Lower lobe of right lung (tissue), 2 donors: ENCODE data around the gene RTN4RL1. TPM values are rescaled to one million over a fixed set of nuclear protein-coding genes. Genes with fewer than 3 reads are reported as not detected.
A peak's percentile ranks its signal among the peaks of the same experiment; 100 is the strongest.

Experiments used
- ATAC-seq, 2 donors: fragments of 200-7000 bp; cut with Tn5 transposase; one replicate each; pipeline ENCODE4 v1.9.1; 2020 to 2022; ENCODE audit warnings: mild to moderate bottlenecking in 2 of 2, moderate library complexity in 2 of 2
- DNase-seq: peaks from one replicate; pipeline ENCODE4 v3.0.0-alpha.2; 2020
- H3K27ac ChIP-seq: fragments of 200-600 bp; one replicate; pipeline ENCODE4 v1.8.0; 2022
- H3K27me3 ChIP-seq: fragments of 200-600 bp; one replicate; pipeline ENCODE4 v1.8.0; 2022; ENCODE audit warnings: low read depth
- H3K36me3 ChIP-seq: fragments of 200-600 bp; one replicate; pipeline ENCODE4 v1.8.0; 2022; ENCODE audit warnings: mild to moderate bottlenecking
- H3K4me1 ChIP-seq: fragments of 200-600 bp; one replicate; pipeline ENCODE4 v1.8.0; 2022
- H3K4me3 ChIP-seq: fragments of 200-600 bp; one replicate; pipeline ENCODE4 v1.8.0; 2022; ENCODE audit warnings: mild to moderate bottlenecking
- H3K9me3 ChIP-seq: fragments of 200-600 bp; one replicate; pipeline ENCODE4 v1.8.0; 2022
- CTCF ChIP-seq: fragments of 200-600 bp; IDR thresholded peaks from one replicate; pipeline ENCODE4 v1.8.0; 2022; ENCODE audit warnings: antibody characterized with exemption, mild to moderate bottlenecking
- intact Hi-C: fragments of 100-400 bp; cut with DNase I; formaldehyde crosslinking; loops from one replicate; pipeline ENCODE4 v1.11.0; 2022
- total RNA-seq: library from RNA; stranded (reverse); fragmentation: NEBNext Ultra II Directional; extraction: Animal tissue kit (Norgen Biotek cat#: 25700); gene quantifications from one replicate; pipeline ENCODE4 v1.2.1, GENCODE V29; 2021
- donor health status: DM: no; HTN: yes; CAD: no; lungs with severe emphysema.

The RTN4RL1 gene
- total RNA-seq, 1 donor from 2014 or later, result 5.8 TPM

- intact Hi-C loops, result no loop called here
- no peak for TF ChIP-seq CTCF
- ATAC-seq (no peak), DNase-seq (no peak)
- Histone ChIP-seq H3K27ac (no peak overlapping the region), H3K9me3 (no peaks in the 10 kb centered on the region), H3K27me3 (peaks cover 24% of the 10 kb centered on the region), H3K4me3 (no peak overlapping the region), H3K36me3 (no peaks in the 10 kb centered on the region), H3K4me1 (no peaks in the 10 kb centered on the region)
Measured at GRCh38 chr17:1975573-1975972, 49.6 kb downstream of the RTN4RL1 start.

- TF ChIP-seq CTCF, result no peak
- H3K27ac ChIP-seq, result no peak overlapping the region
- ATAC-seq (peak; percentile 54 to 66), DNase-seq (peak; percentile 68)
- intact Hi-C loops, result no loop called here
- no peak overlapping the region for H3K4me3 ChIP-seq
- no peaks in the 10 kb centered on the region for H3K9me3 ChIP-seq
- H3K36me3 ChIP-seq, result no peaks in the 10 kb centered on the region
- no peaks in the 10 kb centered on the region for H3K4me1 ChIP-seq
- H3K27me3 ChIP-seq, result peaks cover 16% of the 10 kb centered on the region
Measured at GRCh38 chr17:1972487-1973160, 52.5 kb downstream of the RTN4RL1 start.

GRCh38 chr17:1970843-1971384 lies 54.2 kb downstream of the RTN4RL1 start:
- Histone ChIP-seq H3K9me3 (no peaks in the 10 kb centered on the region), H3K4me3 (no peak overlapping the region), H3K36me3 (no peaks in the 10 kb centered on the region), H3K4me1 (no peaks in the 10 kb centered on the region), H3K27ac (no peak overlapping the region), H3K27me3 (peaks cover under 1% of the 10 kb centered on the region)
- TF ChIP-seq CTCF, result no peak
- intact Hi-C loops, result no loop called here
- ATAC-seq (no peak), DNase-seq (no peak)

- H3K4me3 ChIP-seq, result no peak overlapping the region
- intact Hi-C loops, result no loop called here
- DNase-seq (no peak), ATAC-seq (no peak)
- H3K27ac ChIP-seq, result no peak overlapping the region
- H3K9me3 ChIP-seq, result no peaks in the 10 kb centered on the region
- peaks cover 6% of the 10 kb centered on the region for H3K27me3 ChIP-seq
- TF ChIP-seq CTCF, result no peak
- no peaks in the 10 kb centered on the region for H3K4me1 ChIP-seq
- no peaks in the 10 kb centered on the region for H3K36me3 ChIP-seq
Measured at GRCh38 chr17:1969712-1970111, 55.4 kb downstream of the RTN4RL1 start.

DNA sequence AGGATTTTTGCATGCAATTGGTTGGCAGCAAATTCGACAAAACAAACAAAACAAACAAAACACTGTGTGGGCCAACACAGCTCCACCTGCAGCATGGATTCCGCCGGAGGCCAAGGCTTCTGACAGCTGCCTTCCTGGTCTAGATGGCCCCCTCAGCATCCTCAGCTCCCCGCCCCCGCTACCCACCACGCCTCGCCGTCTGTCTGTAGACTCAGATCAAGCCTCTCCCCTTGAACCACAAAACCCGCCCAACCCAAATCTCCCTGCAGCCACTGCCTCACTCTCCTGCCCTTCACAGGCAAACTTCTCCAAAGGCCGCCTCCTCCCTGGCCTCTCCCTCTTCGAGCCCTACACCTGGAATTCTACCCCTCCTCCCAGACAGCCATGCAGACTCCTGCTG lies 57.9 kb downstream of the RTN4RL1 start:
- Histone ChIP-seq H3K9me3 (no peaks in the 10 kb centered on the region), H3K4me1 (no peaks in the 10 kb centered on the region), H3K27ac (no peak overlapping the region), H3K27me3 (peaks cover 6% of the 10 kb centered on the region), H3K36me3 (no peaks in the 10 kb centered on the region), H3K4me3 (no peak overlapping the region)
- DNase-seq, result no peak
- intact Hi-C loops, result no loop called here
- ATAC-seq, result peak in 1 of 2 donors; percentile 67
- no peak for TF ChIP-seq CTCF
